ENCODE measurements around the gene CFAP410.

Gene CFAP410

GRCh38 chr21:44296916-44297315, 42.3 kb downstream of the CFAP410 start:
- H3K4me3 ChIP-seq (ENCODE audit: low read depth, low read length, poor library complexity, severe bottlenecking), result no peak overlapping the region
- no peaks in the 10 kb centered on the region for H4K20me1 ChIP-seq (ENCODE audit: insufficient read depth, low read length)
- H3K9me3 ChIP-seq (ENCODE audit: low read length), result no peaks in the 10 kb centered on the region
- H3K36me3 ChIP-seq (ENCODE audit: insufficient read depth, low read length), result no peaks in the 10 kb centered on the region
- H3K27ac ChIP-seq (ENCODE audit: low read depth, low read length, poor library complexity, severe bottlenecking), result no peak overlapping the region
- peaks cover 21% of the 10 kb centered on the region for H3K4me1 ChIP-seq (ENCODE audit: insufficient read depth, low read length, severe bottlenecking)
- TF ChIP-seq EZH2 (IDR thresholded peaks at IDR 0.05; ENCODE audit: borderline replicate concordance, low read length) (no peak), CTCF (IDR thresholded peaks at IDR 0.05; ENCODE audit: low read length) (no peak)
- H3K79me2 ChIP-seq (ENCODE audit: insufficient read depth, low read length), result no peaks in the 10 kb centered on the region
- H3K9ac ChIP-seq (ENCODE audit: low read length), result no peak overlapping the region
- no peaks in the 10 kb centered on the region for H3F3A ChIP-seq (ENCODE audit: insufficient read depth, low read length)
- H3K27me3 ChIP-seq (ENCODE audit: insufficient read depth, low read length), result 0 out of 2 replicates have a peak, but pooled peaks cover 11% of the 10 kb centered on the region
- H3K9me2 ChIP-seq (ENCODE audit: low read depth, low read length), result no peaks in the 10 kb centered on the region
- H2AFZ ChIP-seq (ENCODE audit: low read length), result no peak overlapping the region
- no peak overlapping the region for H3K4me2 ChIP-seq (ENCODE audit: low read length)

GRCh38 chr21:44296103-44296519, 43.1 kb downstream of the CFAP410 start:
- H3K9me2 ChIP-seq (ENCODE audit: low read depth, low read length), result no peaks in the 10 kb centered on the region
- H3K27me3 ChIP-seq (ENCODE audit: insufficient read depth, low read length), result 0 out of 2 replicates have a peak, but pooled peaks cover 11% of the 10 kb centered on the region
- TF ChIP-seq EZH2 (IDR thresholded peaks at IDR 0.05; ENCODE audit: borderline replicate concordance, low read length), result no peak
- TF ChIP-seq CTCF (IDR thresholded peaks at IDR 0.05; ENCODE audit: low read length), result no peak
- no peaks in the 10 kb centered on the region for H4K20me1 ChIP-seq (ENCODE audit: insufficient read depth, low read length)
- no peak overlapping the region for H3K9ac ChIP-seq (ENCODE audit: low read length)
- no peak overlapping the region for H3K4me3 ChIP-seq (ENCODE audit: low read depth, low read length, poor library complexity, severe bottlenecking)
- no peaks in the 10 kb centered on the region for H3K36me3 ChIP-seq (ENCODE audit: insufficient read depth, low read length)
- no peaks in the 10 kb centered on the region for H3K9me3 ChIP-seq (ENCODE audit: low read length)
- no peaks in the 10 kb centered on the region for H3F3A ChIP-seq (ENCODE audit: insufficient read depth, low read length)
- no peak overlapping the region for H2AFZ ChIP-seq (ENCODE audit: low read length)
- no peaks in the 10 kb centered on the region for H3K79me2 ChIP-seq (ENCODE audit: insufficient read depth, low read length)
- peaks cover 13% of the 10 kb centered on the region for H3K4me1 ChIP-seq (ENCODE audit: insufficient read depth, low read length, severe bottlenecking)
- H3K4me2 ChIP-seq (ENCODE audit: low read length), result no peak overlapping the region
- no peak overlapping the region for H3K27ac ChIP-seq (ENCODE audit: low read depth, low read length, poor library complexity, severe bottlenecking)

- no peaks in the 10 kb centered on the region for H3K36me3 ChIP-seq (ENCODE audit: insufficient read depth, low read length)
- no peak overlapping the region for H3K27ac ChIP-seq (ENCODE audit: low read depth, low read length, poor library complexity, severe bottlenecking)
- H3K79me2 ChIP-seq (ENCODE audit: insufficient read depth, low read length), result no peaks in the 10 kb centered on the region
- H3K27me3 ChIP-seq (ENCODE audit: insufficient read depth, low read length), result 0 out of 2 replicates have a peak, but pooled peaks cover 11% of the 10 kb centered on the region
- peaks cover 9% of the 10 kb centered on the region for H3K4me1 ChIP-seq (ENCODE audit: insufficient read depth, low read length, severe bottlenecking)
- H3K9me3 ChIP-seq (ENCODE audit: low read length), result no peaks in the 10 kb centered on the region
- no peaks in the 10 kb centered on the region for H4K20me1 ChIP-seq (ENCODE audit: insufficient read depth, low read length)
- TF ChIP-seq CTCF (IDR thresholded peaks at IDR 0.05; ENCODE audit: low read length) (no peak), EZH2 (IDR thresholded peaks at IDR 0.05; ENCODE audit: borderline replicate concordance, low read length) (no peak)
- no peak overlapping the region for H3K4me3 ChIP-seq (ENCODE audit: low read depth, low read length, poor library complexity, severe bottlenecking)
- no peak overlapping the region for H2AFZ ChIP-seq (ENCODE audit: low read length)
- H3K9me2 ChIP-seq (ENCODE audit: low read depth, low read length), result no peaks in the 10 kb centered on the region
- no peaks in the 10 kb centered on the region for H3F3A ChIP-seq (ENCODE audit: insufficient read depth, low read length)
- H3K4me2 ChIP-seq (ENCODE audit: low read length), result no peak overlapping the region
- H3K9ac ChIP-seq (ENCODE audit: low read length), result no peak overlapping the region
Measured at GRCh38 chr21:44295646-44296045, 43.5 kb downstream of the CFAP410 start.
